GM18499 (cell line): ENCODE measurements around the gene ZNF24.
A peak's percentile ranks its signal among the peaks of the same experiment; 100 is the strongest.

ENCODE experiments used
- ATAC-seq: cut with Tn5 transposase; IDR thresholded peaks from one replicate; pipeline ENCODE4 v1.9.1; 2021; ENCODE audit warnings: moderate number of reproducible peaks; ENCODE audit not compliant: insufficient read depth, unreplicated experiment

Gene ZNF24

GRCh38 chr18:35361570-35362321, 17.5 kb upstream of the ZNF24 start:
- ATAC-seq, result no peak

GRCh38 chr18:35355140-35355618, 11.0 kb upstream of the ZNF24 start:
- ATAC-seq, result peak; percentile 98

DNA sequence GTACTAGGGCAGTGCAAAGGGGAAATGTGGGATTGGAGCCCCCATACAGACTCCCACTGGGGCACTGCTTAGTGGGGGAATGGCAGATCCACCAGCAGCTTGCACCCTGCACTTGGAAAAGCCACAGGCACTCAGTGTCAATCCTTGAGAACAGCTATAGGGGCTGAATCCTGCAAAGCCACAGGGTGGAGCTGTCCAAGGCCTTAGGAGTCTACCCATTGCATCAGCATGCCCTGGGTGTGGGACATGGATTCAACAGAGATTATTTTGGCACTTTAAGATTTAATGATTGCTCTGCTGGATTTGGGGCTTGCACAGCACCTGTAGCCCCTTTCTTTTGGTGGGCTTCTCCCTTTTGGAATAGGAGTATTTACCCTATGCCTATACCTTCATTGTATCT, 8.6 kb upstream of the ZNF24 start:
- ATAC-seq, result no peak

GRCh38 chr18:35352283-35352682, 8.1 kb upstream of the ZNF24 start:
- ATAC-seq, result no peak

- no peak for ATAC-seq
Measured at GRCh38 chr18:35348001-35348400, 3.8 kb upstream of the ZNF24 start.

GRCh38 chr18:35345950-35346349, 1.7 kb upstream of the ZNF24 start:
- ATAC-seq, result no peak

DNA sequence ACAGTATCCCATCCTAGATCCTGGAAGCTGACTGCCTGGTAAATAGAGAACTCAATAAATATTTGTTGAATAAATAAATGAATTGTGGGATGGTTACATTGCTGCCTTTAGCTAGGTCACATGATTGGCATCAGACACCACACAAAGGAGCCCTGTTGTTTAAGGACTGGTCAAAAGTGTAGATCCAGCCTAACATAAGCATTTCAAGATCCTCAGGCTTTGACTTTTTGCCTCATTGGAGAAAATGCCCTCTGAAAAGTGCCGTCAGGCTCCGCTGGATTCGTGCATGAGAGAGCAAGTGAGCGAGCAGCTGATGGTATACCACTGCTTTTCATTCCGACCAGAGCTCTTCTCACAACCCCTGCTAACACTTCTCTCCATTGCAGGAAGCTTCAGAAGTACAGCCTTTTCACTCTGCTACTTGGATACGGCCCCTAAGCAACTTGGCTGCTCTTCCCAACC, 1.3 kb upstream of the ZNF24 start:
- no peak for ATAC-seq

DNA sequence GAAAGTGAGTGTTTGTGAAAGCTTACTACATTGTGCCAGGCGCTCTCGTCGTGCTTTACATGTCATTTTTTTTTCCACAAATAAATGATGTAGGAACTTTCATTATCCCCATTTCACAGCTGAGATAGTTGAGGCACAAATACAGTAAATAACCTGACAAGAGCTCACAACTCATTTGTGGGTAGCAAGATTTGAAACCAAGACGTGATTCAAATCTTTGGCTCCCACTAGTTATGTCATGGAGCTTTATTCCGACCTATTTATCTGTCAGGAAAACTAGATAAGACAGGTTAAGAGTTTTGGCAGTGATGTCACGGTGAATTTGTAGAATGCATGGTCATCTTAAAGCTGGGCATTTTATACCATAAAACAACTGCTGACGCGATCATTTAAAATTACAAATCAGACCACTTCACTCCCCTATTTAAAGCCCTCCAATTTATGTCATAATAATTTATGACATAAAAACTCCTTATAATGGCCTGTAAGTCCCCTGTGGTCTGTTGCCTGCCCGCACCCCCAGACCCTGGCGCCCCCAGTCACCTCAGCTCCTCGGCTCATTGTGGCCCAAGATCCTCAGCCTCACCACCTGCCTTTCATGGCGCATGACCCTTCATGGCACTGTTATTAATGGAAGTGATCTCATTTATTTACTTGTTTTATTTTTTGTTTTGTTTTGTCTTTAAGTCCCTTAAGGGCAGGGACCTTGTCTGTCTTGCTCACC, 678 bp upstream of the ZNF24 start:
- ATAC-seq, result no peak

DNA sequence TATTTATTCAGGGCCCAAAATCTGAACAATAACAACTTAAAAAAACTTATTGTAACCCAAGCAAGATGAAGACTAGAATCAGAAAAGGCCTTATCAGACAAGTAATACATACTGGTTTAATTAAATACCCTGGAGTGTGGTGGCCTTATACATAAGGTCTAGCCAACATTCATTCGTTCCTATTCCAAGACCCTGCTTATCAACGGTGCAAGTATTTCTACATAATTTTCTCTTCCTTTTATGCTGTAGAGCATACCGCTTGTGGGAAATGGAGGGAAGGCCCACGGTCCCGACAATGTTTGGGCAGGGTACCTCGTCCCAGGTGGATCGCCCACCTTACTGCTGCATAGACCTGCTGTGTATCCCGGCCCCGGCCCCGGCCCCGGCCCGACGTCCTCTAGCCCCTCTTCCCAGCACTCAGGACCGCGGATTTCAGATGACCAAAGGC, 708 bp downstream of the ZNF24 start:
- no peak for ATAC-seq

DNA sequence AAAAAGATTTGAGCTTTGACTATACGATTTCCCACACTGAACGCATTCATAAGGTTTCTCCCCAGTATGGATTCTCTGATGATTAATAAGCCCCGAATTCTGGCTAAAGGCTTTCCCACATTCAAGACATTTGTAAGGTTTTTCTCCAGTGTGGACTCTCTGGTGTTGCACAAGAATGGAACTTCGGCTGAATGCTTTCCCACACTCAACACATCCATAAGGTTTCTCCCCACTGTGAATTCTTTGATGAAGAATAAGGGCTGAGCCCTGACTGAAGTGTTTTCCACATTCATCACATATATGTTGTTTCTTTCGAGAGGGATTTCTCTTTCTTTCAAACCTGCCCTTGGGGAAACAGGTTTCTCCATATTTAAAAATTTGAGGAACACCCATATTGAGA, 6.9 kb downstream of the ZNF24 start:
- ATAC-seq, result no peak

DNA sequence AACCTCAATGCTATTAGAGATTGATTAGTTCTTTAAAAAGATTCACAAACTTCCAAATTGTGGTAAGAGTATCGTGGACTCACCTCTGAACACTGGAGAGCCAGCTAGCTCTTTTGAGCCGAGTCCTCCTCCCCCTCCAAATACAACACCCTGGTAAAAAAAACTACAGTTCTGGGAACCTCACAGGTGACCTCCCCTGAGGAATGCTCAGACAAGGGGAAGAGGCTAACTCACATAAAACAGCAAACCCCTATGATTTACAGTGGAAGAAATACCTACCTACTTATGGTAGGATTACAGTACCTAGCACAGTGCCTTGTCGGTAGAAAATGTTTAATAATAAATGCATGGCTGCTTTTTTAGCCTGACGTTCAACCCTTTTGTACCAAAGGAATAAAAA, 8.4 kb downstream of the ZNF24 start:
- no peak for ATAC-seq

DNA sequence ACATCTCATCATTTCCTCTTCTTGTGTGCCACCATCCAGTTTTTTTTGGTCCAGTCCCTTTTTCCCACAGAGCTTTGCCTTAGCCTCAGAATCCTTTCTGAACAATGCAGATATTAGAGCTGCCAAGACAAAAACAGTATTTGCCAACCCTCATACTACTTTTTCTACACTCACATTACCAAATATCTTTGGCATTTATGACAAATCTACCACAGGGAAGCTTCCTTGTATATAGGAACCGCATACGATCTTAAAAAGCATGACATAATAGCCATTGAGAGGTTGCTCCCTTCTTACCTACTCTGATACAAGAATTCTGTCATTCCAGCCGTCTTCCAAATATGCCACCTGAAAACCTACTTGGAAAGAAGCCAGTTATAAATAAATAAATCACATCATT, 9.4 kb downstream of the ZNF24 start:
- no peak for ATAC-seq

GRCh38 chr18:35334212-35334611, 10.0 kb downstream of the ZNF24 start:
- ATAC-seq, result no peak

DNA sequence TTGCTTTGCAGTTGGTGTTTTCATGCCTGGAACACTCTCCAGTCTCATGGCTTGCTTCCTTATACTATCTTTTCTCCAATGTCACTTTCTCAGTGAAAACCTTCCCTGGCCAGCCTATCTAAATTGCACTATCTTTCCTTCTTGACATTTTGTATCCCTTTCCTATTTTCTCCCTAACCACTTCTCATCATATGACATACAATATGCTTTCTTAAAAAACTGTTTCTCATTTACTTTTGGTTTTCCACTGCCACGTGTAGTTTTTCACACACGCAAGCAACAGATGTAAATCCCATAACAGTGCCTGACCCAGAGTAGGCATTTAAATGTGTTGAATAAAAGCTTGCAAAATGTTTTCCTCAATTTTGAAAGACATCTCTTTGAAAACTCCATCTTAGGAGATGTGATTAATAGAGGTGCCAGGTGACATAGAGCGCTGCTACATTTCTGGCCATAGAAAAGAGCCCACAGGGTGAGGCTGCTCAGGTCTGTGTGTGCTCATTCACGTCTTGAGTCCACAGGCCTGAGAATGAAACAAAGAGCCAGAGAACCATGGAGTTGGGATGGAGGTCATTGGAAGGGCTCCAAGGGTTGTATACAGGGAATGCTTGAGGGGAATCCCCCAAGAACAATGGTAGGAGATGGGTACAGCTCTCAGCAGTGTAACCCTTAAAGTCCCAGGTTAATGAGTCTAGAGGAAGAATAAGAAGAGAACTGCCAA, 12.7 kb downstream of the ZNF24 start:
- no peak for ATAC-seq

GRCh38 chr18:35328868-35329267, 15.4 kb downstream of the ZNF24 start:
- no peak for ATAC-seq

DNA sequence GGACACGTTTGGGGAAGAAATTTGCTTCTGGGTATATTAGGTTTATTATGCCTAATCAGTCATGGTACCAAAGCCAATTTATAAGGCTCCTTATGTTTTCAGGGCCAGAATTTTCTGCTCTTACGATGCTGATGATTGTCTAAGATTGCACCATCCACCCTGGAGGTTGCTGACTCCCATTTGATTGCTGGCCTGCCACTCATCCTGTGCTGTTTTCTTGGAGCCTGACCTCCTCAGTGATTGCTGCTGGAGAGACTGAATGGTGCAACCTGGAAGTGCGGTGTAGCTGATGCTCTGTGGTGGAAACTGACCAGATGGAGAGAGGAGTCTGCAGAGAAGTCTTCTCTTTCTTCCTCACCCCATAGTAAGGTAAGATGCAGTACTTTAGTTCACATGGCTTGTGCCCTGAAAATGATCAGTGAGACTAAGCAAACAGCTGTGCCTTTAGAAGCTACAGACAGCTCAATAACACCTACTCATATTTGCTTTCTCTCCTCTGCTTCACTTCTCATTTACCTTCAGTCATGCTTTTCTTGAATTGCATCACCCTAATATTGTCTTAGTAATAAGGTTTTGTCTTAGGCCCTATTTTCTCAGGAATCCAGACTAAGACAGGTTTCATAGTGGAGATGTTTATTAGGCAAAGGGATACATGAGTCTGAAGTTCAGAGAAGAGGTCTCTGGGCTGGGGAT, 17.4 kb downstream of the ZNF24 start:
- no peak for ATAC-seq

DNA sequence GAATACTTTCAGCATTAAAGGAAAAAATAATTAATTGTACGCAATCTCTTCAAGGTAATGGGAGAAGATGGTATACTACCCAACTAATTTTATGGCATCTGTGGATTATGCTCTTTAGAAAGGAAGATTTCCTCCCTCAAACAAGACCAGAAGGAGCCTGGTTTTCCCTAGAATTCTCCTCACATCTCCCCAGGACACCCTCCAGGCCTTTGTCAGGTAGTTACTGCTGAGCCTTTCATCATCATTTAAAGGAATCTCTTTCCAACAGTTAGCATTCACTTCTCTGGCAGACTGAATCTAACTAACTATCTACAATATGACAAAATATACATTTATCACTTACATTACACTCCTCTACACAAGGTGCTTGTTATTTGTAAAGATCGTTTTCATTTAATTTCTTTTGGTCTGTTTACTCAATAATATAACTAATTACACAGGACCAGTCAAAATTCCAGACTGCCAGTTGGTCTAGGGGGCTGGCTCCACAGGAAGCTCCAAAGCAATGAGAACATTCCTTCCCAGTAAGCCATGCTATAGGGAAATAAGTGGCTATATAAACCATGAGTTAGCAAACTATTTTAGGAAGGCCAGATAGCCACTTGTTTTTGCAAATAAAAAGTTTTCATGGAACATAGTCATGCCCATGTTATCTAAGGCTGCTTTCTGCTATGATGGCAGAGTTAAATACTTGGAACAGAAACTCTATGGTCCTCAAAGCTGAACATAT, 19.1 kb downstream of the ZNF24 start:
- ATAC-seq, result no peak

GRCh38 chr18:35322486-35323458, 21.4 kb downstream of the ZNF24 start:
- ATAC-seq, result no peak

GRCh38 chr18:35311496-35311895, 32.7 kb downstream of the ZNF24 start:
- ATAC-seq, result no peak
